Testis (tissue), 3 donors: Measurements from ENCODE around the gene SIGLEC11. TPM values are rescaled to one million over a fixed set of nuclear protein-coding genes. Genes with fewer than 3 reads are reported as not detected.
"Not testable (repeated sequence)": the region's sequence is repeated elsewhere in the genome, so short reads cannot be mapped to it uniquely, and the experiment has no call there.

ENCODE experiments used
- DNase-seq: peaks from one replicate; pipeline ENCODE4 v3.0.0-alpha.2; 2019
- H3K27ac ChIP-seq, 2 donors: fragments of 200-600 bp; sonication (generic); one replicate each; pipeline ENCODE4 v1.5.1; 2019
- H3K27me3 ChIP-seq: fragments of 200-600 bp; sonication (generic); one replicate; pipeline ENCODE4 v1.5.1; 2019
- H3K36me3 ChIP-seq: fragments of 200-600 bp; sonication (generic); one replicate; pipeline ENCODE4 v1.5.1; 2017; ENCODE audit warnings: low read depth; ENCODE audit errors: missing control alignments
- H3K4me1 ChIP-seq: fragments of 200-600 bp; sonication (generic); one replicate; pipeline ENCODE4 v1.5.1; 2019
- H3K4me3 ChIP-seq, 2 donors: fragments of 200-600 bp; sonication (generic); one replicate each; pipeline ENCODE4 v1.5.1; 2017 to 2019
- H3K9me3 ChIP-seq: fragments of 200-600 bp; sonication (generic); one replicate; pipeline ENCODE4 v1.5.1; 2017
- POLR2A ChIP-seq: fragments of 450-650 bp; IDR thresholded peaks from one replicate; pipeline ENCODE4 v1.6.1; 2017; ENCODE audit warnings: antibody characterized with exemption, mild to moderate bottlenecking, moderate library complexity
- WGBS, 2 donors: methylation state at CpG; one replicate each; pipeline ENCODE4 v1.1.5; 2018; 5-methylcytosine and 5-hydroxymethylcytosine counted together
- intact Hi-C: fragments of 100-400 bp; cut with DNase I; formaldehyde crosslinking; loops from one replicate; pipeline ENCODE4 v1.15.1; 2023; ENCODE audit warnings: low total_unique reads
- polyA plus RNA-seq: library from polyadenylated mRNA; stranded (reverse); fragments of 350-450 nt; fragmentation: Illumina TruSeq; extraction: RNeasy Lipid Tissue Mini Kit (QIAGEN cat#74804); gene quantifications from one replicate; pipeline ENCODE4 v1.2.3, GENCODE V29; 2014; ENCODE audit warnings: low read depth, low replicate concordance; ENCODE audit not compliant: insufficient read depth
- total RNA-seq, 2 donors: library from RNA; depleted of rRNA; stranded (reverse); fragments of >200 nt; gene quantifications; one replicate each; pipeline ENCODE4 v1.2.3, GENCODE V29; 2016
- TF ChIP-seq, protein P1 (sequence below), 3 experiments: fragments of 450-650 bp in 2 of 3; fragments of 200-600 bp in 1 of 3; sonication (generic) in 1 of 3; IDR thresholded peaks; one replicate each; pipeline ENCODE4 v1.5.1; 2016 to 2019; ENCODE audit warnings: antibody characterized with exemption in 3 of 3, mild to moderate bottlenecking in 2 of 3, moderate library complexity in 1 of 3

SIGLEC11 gene
- total and polyA plus RNA-seq, 3 donors from 2014 or later = 5.8 to 8.5 (median 6.0) TPM

DNA sequence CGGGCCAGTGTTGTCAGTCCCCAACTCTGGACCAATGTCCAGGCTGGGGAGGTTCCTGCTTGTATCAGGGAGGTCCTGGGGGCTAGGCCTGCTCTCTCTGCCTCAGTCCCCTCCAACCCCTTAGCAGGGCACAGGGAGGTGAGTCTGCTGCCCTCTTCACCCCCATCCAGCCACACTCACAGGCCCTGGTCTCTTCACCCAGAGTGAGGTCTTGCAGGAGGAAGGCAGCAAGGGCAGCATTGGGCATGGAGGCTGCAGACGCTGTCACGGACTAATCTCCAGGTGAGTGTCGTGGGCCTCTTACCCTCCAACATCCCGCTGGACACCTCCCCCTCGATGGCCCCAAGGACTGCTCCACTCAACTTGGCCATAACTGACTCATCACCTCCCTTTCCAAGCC, 11.9 kb upstream of the SIGLEC11 start:
- 87 to 96% methylated on average over 5 to 6 of the region's 6 CpGs for WGBS, 2 donors

DNA sequence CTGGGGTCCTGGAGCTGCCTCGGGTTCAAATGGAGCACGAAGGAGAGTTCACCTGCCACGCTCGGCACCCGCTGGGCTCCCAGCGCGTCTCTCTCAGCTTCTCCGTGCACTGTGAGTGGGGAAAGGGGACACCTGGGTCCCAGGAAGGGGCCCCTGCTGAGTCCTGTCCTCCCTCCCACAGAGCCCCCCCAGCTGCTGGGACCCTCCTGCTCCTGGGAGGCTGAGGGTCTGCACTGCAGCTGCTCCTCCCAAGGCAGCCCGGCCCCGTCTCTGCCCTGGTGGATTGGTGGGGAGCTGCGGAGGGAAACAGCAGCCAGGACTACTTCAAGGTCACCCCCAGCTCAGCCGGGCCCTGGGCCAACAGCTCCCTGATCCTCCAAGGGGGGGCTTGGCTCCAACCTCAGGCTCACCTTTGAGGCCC, 11.0 kb upstream of the SIGLEC11 start:
- Histone ChIP-seq H3K4me1 (peaks cover 9% of the 10 kb centered on the region), H3K9me3 (no peaks in the 10 kb centered on the region), H3K27me3 (no peaks in the 10 kb centered on the region), H3K36me3 (no peaks in the 10 kb centered on the region), H3K27ac (no peak overlapping the region), H3K4me3 (no peak overlapping the region)
- peak; percentile 43 for DNase-seq
- 28% methylated on average over 12 of the region's 12 CpGs; no CpG with 5 or more reads in 1 of the 2 donors for WGBS, 2 donors
- intact Hi-C loops = no loop called here
- TF ChIP-seq, protein P1, sequence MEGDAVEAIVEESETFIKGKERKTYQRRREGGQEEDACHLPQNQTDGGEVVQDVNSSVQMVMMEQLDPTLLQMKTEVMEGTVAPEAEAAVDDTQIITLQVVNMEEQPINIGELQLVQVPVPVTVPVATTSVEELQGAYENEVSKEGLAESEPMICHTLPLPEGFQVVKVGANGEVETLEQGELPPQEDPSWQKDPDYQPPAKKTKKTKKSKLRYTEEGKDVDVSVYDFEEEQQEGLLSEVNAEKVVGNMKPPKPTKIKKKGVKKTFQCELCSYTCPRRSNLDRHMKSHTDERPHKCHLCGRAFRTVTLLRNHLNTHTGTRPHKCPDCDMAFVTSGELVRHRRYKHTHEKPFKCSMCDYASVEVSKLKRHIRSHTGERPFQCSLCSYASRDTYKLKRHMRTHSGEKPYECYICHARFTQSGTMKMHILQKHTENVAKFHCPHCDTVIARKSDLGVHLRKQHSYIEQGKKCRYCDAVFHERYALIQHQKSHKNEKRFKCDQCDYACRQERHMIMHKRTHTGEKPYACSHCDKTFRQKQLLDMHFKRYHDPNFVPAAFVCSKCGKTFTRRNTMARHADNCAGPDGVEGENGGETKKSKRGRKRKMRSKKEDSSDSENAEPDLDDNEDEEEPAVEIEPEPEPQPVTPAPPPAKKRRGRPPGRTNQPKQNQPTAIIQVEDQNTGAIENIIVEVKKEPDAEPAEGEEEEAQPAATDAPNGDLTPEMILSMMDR (IDR thresholded peaks at IDR 0.05) = no peak
- TF ChIP-seq POLR2A = no peak

More for the DNA sequence above, 11.9 kb upstream of the SIGLEC11 start:
- TF ChIP-seq POLR2A = no peak
- TF ChIP-seq, protein P1 (IDR thresholded peaks at IDR 0.05) = no peak
- intact Hi-C loops = no loop called here
- Histone ChIP-seq H3K27ac (no peak overlapping the region), H3K4me1 (peaks cover 9% of the 10 kb centered on the region), H3K36me3 (no peaks in the 10 kb centered on the region), H3K9me3 (no peaks in the 10 kb centered on the region), H3K27me3 (no peaks in the 10 kb centered on the region), H3K4me3 (no peak overlapping the region)
- DNase-seq = no peak

DNA sequence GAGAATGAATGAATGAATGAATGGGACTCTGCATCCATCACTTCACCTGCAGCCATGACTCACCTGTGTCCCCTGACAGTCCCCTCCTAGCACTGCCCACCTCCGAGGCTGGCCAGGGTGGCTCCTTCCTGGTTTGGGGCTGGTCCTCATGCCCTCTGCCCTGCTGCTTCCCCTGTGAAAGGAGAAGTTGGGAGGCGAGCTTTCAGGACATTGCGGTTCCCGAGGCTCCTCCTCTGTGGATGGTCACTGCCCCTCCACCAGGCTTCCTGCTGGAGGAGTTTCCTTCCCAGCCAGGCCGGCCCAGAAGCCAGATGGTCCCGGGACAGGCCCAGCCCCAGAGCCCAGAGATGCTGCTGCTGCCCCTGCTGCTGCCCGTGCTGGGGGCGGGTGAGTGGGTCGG, 8.4 kb upstream of the SIGLEC11 start:
- H3K27ac ChIP-seq, intact Hi-C loops, H3K27me3 ChIP-seq, H3K4me3 ChIP-seq, H3K9me3 ChIP-seq, DNase-seq, H3K36me3 ChIP-seq, H3K4me1 ChIP-seq: not testable (repeated sequence)
- 36% methylated on average over 5 of the region's 9 CpGs; no CpG with 5 or more reads in 1 of the 2 donors for WGBS, 2 donors

DNA sequence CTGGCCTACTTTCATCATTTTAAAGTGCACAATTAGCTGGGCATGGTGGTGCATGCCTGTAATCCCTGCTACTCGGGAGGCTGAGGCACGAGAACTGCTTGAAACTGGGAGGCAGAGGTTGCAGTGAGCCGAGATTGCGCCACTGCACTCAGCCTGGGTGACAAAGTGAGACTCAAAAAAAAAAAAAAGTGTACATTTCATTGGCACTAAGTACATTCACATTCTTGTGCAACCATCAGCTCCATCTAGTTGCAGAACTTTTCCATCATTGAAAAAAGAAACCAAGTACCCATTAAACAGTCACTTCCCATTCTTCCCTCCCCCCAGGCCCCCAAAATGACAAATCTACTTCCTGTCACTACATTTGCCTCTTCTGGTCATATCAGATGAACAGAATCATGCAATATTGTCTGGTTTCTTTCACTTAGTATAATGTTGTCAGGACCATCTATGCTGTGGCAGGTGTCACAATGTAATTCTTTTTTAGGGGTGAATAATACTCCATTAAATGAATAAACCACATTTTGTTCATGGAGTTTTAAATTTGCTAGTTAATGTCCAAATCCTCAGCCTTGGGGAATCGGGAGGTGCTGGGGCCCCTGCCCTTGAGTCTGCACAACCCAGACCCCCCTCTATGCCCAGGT, 7.4 kb upstream of the SIGLEC11 start:
- Histone ChIP-seq H3K27me3 (no peaks in the 10 kb centered on the region), H3K9me3 (no peaks in the 10 kb centered on the region), H3K36me3 (no peaks in the 10 kb centered on the region), H3K27ac (no peak overlapping the region), H3K4me3 (no peak overlapping the region), H3K4me1 (peaks cover 9% of the 10 kb centered on the region)
- TF ChIP-seq, protein P1 (IDR thresholded peaks at IDR 0.05) = no peak
- TF ChIP-seq POLR2A = no peak
- DNase-seq = no peak
- intact Hi-C loops = no loop called here
- 72 to 81% methylated on average over 5 of the region's 5 CpGs for WGBS, 2 donors

DNA sequence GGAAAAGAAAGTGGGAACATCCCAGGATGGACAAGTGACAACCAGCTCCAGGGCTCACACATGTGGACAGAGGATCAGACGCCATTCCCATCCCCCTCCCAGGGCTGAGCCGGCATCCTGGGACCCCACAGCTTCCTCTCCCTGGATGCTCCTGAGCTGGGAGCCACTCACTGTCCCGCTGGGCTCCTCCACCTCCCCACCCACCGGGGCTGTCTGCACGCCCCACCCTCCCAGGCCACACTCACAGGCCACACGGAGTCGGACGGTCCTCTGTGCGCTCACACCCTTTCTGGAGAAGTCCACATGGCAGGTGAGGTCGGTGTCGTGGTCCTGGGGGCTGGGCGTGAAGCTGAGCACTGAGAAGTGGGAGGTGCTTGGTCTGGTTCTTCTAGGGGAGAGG, 1.1 kb downstream of the SIGLEC11 start:
- H3K36me3 ChIP-seq, H3K27me3 ChIP-seq, H3K4me1 ChIP-seq, intact Hi-C loops, H3K4me3 ChIP-seq, H3K27ac ChIP-seq, DNase-seq, H3K9me3 ChIP-seq: not testable (repeated sequence)
- no CpG with 5 or more reads among the region's 12 CpGs for WGBS, 2 donors

DNA sequence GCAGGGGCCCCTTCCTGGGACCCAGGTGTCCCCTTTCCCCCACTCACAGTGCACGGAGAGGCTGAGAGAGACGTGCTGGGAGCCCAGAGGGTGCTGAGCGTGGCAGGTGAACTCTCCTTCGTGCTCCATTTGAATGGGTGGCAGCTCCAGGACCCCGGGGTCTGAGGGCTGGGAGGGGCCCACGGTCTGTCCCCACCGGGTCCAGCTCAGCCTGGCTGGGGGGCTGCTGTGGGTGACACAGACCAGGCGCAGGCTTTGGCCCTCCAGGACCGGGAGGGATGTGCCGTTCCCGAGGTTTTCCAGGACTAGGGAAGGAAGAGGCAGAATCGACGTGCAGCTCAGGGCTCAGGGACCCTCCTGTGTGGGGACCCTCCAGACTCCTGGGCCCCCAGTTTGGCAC, 2.4 kb downstream of the SIGLEC11 start:
- not testable (repeated sequence) for DNase-seq, H3K4me3 ChIP-seq, H3K27me3 ChIP-seq

DNA sequence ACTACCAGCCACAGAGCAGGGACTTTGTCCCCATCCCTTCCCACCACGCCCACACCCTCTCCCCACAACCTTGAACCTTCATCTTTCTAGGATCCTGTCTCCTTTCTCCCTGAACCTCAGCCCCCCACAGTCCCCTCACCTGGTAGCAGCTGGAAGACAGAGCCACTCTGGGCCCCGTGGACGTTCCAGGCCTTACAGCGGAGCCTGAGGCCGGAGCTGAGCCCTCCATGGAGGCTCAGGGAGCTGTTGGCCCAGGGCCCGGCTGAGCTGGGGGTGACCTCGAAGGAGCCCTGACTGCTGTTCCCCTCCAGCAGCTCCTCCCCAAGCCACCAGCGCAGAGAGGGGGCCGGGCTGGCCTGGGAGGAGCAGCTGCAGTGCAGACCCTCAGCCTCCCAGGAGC, 2.8 kb downstream of the SIGLEC11 start:
- intact Hi-C loops, DNase-seq, H3K9me3 ChIP-seq, H3K4me3 ChIP-seq, H3K27me3 ChIP-seq, H3K27ac ChIP-seq, H3K36me3 ChIP-seq: not testable (repeated sequence)
- WGBS, 2 donors = 29 to 48% methylated on average over 5 to 8 of the region's 9 CpGs
- peaks cover 25% of the 10 kb centered on the region for H3K4me1 ChIP-seq

More for the DNA sequence above, 2.4 kb downstream of the SIGLEC11 start:
- WGBS, 2 donors = 47 to 88% methylated on average over 4 to 13 of the region's 13 CpGs
- H3K27ac ChIP-seq, intact Hi-C loops, H3K9me3 ChIP-seq, H3K36me3 ChIP-seq: not testable (repeated sequence)
- H3K4me1 ChIP-seq = peaks cover 21% of the 10 kb centered on the region
